HepG2 (cell line): ENCODE results near the gene RNASE9. TPM values are rescaled to one million over a fixed set of nuclear protein-coding genes. Genes with fewer than 3 reads are reported as not detected.

ENCODE experiments used
- ATAC-seq: fragments of 200-7000 bp; cut with Tn5 transposase; 3 replicates; pipeline ENCODE4 v1.9.1; 2020; ENCODE audit warnings: mild to moderate bottlenecking, moderate library complexity
- BruUV-seq: library from RNA; stranded (reverse); fragments of 400-500 nt; replicated peaks from 2 replicates; lab custom pipeline; 2021; lab: Mats Ljungman, UMichigan
- CTCF ChIA-PET: fragments of 300-600 bp; formaldehyde crosslinking; extraction: SDS; loops from one replicate; lab custom pipeline; 2021; ENCODE audit warnings: low total read pairs, inconsistent platforms, low intra/inter-chr PET ratio; lab: Yijun Ruan, JAX
- POLR2A ChIA-PET: fragments of 350-600 bp; sonication (Branson Sonifier 250); formaldehyde crosslinking; loops from one replicate; lab custom pipeline; 2020; ENCODE audit warnings: antibody characterized with exemption, inconsistent platforms; lab: Yijun Ruan, JAX
- DNase-seq: peaks from one replicate; pipeline ENCODE4 v3.0.0-alpha.2; 2015; ENCODE audit warnings: low spot score
- FAIRE-seq: peaks from 3 replicates; lab custom pipeline; 2011; peaks lifted over from hg19 to GRCh38; lab: Jason Lieb, UNC
- H2AFZ ChIP-seq: one replicate; pipeline ENCODE4 v1.6.1; 2011; ENCODE audit warnings: low read length, inconsistent platforms
- H3K27ac ChIP-seq: fragments of 300-600 bp; 3 replicates; pipeline ENCODE4 v1.8.0; 2011; ENCODE audit warnings: mixed run types, mild to moderate bottlenecking, mixed read lengths, low read length, inconsistent platforms; ENCODE audit not compliant: insufficient read depth; ENCODE audit errors: extremely low read length
- H3K27me3 ChIP-seq, 2 experiments: fragments of 200-600 bp in 1 of 2; 2 replicates in 1 of 2; 3 replicates in 1 of 2; pipeline versions ENCODE4 v1.6.0 to v1.8.0; 2011; ENCODE audit warnings: low read length in 2 of 2, mild to moderate bottlenecking in 2 of 2, moderate library complexity in 2 of 2, inconsistent platforms in 1 of 2; ENCODE audit not compliant: insufficient read depth in 2 of 2, control insufficient read depth in 1 of 2
- H3K36me3 ChIP-seq, 2 experiments: fragments of 200-600 bp in 1 of 2; replicated peaks in 1 of 2; 2 replicates in 1 of 2; 3 replicates in 1 of 2; pipeline versions ENCODE4 v1.5.1 to v1.8.0; 2011; ENCODE audit warnings: low read length in 2 of 2, inconsistent platforms in 1 of 2; ENCODE audit not compliant: insufficient read depth in 2 of 2, control insufficient read depth in 1 of 2
- H3K4me1 ChIP-seq: 2 replicates; pipeline ENCODE4 v1.5.1; 2012; ENCODE audit warnings: low read length, inconsistent platforms; ENCODE audit not compliant: insufficient read depth
- H3K4me2 ChIP-seq: 2 replicates; pipeline ENCODE4 v1.6.0; 2011; ENCODE audit warnings: low read depth, low read length, inconsistent platforms
- H3K4me3 ChIP-seq, 3 experiments: fragments of 200-600 bp in 1 of 3; sonication (generic), shearing (Covaris generic) in 1 of 3; replicated peaks in 1 of 3; 2 replicates each; pipeline ENCODE4 v1.5.1; 2011 to 2016; ENCODE audit warnings: low read length in 3 of 3, inconsistent platforms in 2 of 3, low read depth in 2 of 3, mild to moderate bottlenecking in 2 of 3, control low read depth in 1 of 3, mixed read lengths in 1 of 3; ENCODE audit not compliant: insufficient read depth in 1 of 3
- H3K79me2 ChIP-seq: one replicate; pipeline ENCODE4 v1.6.1; 2011; ENCODE audit warnings: low read length, inconsistent platforms; ENCODE audit not compliant: insufficient read depth
- H3K9ac ChIP-seq: 2 replicates; pipeline ENCODE4 v1.6.0; 2011; ENCODE audit warnings: mild to moderate bottlenecking, low read depth, low read length, inconsistent platforms; ENCODE audit not compliant: insufficient read depth
- H3K9me3 ChIP-seq: 2 replicates; pipeline ENCODE4 v1.5.1; 2012; ENCODE audit warnings: mild to moderate bottlenecking, low read length
- H4K20me1 ChIP-seq: 2 replicates; pipeline ENCODE4 v1.6.0; 2011; ENCODE audit warnings: inconsistent platforms, mild to moderate bottlenecking, low read length, moderate library complexity; ENCODE audit not compliant: insufficient read depth
- NFAT5 ChIP-seq: sonication (generic); formaldehyde crosslinking; IDR thresholded peaks from 2 replicates; pipeline ENCODE4 v1.4.0; 2020; ENCODE audit warnings: missing genetic modification reagents
- RARA ChIP-seq: IDR thresholded peaks from 2 replicates; pipeline ENCODE4 v1.6.1; 2016; ENCODE audit warnings: missing genetic modification reagents, missing compliant biosample characterization
- ZNF34 ChIP-seq: sonication (generic); formaldehyde crosslinking; IDR thresholded peaks from 2 replicates; pipeline ENCODE4 v1.4.0; 2020; ENCODE audit warnings: mild to moderate bottlenecking, missing genetic modification reagents, borderline replicate concordance
- ZNF772 ChIP-seq: sonication (generic); formaldehyde crosslinking; IDR thresholded peaks from 2 replicates; pipeline ENCODE4 v1.5.0; 2020; ENCODE audit warnings: mild to moderate bottlenecking, missing genetic modification reagents
- WGBS: methylation state at CpG from one replicate; pipeline ENCODE4 v1.1.6; 2017; ENCODE audit warnings: low lambda C conversion rate; 5-methylcytosine and 5-hydroxymethylcytosine counted together
- in situ Hi-C: cut with HindIII; loops from 2 replicates; pipeline ENCODE4 v1.10.0; 2017; ENCODE audit warnings: low pct_unique_long_range_greater_than_20kb; ENCODE audit not compliant: extremely low pct_ligation_motif_present
- intact Hi-C: fragments of 100-400 bp; cut with micrococcal nuclease; formaldehyde crosslinking; loops from one replicate; pipeline ENCODE4 v1.10.0; 2022; ENCODE audit not compliant: unreplicated experiment
- polyA plus RNA-seq, 8 experiments: library from polyadenylated mRNA; depleted of rRNA in 3 of 8; stranded (reverse) in 7 of 8; unstranded in 1 of 8; fragments of >200 nt; fragmentation: Illumina TruSeq in 4 of 8; extraction: Trizol in 4 of 8; gene quantifications; 2 replicates each; pipeline versions ENCODE4 v1.2.1 to v1.2.3, GENCODE V29; 2011 to 2016; ENCODE audit warnings: low read depth in 4 of 8, missing spikeins in 1 of 8, mixed read lengths in 1 of 8; ENCODE audit not compliant: insufficient read depth in 1 of 8
- total RNA-seq, 5 experiments: library from RNA; depleted of rRNA; stranded (reverse); fragments of >200 nt; fragmentation: Illumina TruSeq; extraction: Trizol; gene quantifications; 2 replicates each; pipeline ENCODE4 v1.2.3, GENCODE V29; 2016; ENCODE audit warnings: low read depth in 1 of 5
- TF ChIP-seq, protein P1 (sequence below): sonication (generic); IDR thresholded peaks from 2 replicates; pipeline ENCODE4 v1.6.1; 2016; ENCODE audit warnings: low read depth, borderline replicate concordance

Gene RNASE9
- total and polyA plus RNA-seq, 2 of the 13 experiments (the other 11 are each of a cell fraction or from before 2014, with no cell fraction given): not detected

GRCh38 chr14:20529806-20530205 is 31.0 kb downstream of the RNASE9 start:
- ChIA-PET POLR2A (no interaction called here), CTCF (interaction anchor here (2.5 to 3.4 kb wide), 2 partner anchors 77 to 79 kb away, joined by 21 to 26 read pairs; no protein-coding TSS in a partner anchor)
- Histone ChIP-seq H3K4me2 (no peak overlapping the region), H3K27ac (no peak overlapping the region), H3K9ac (no peak overlapping the region), H3K9me3 (no peaks in the 10 kb centered on the region), H3K36me3 (no peaks in the 10 kb centered on the region), H3K4me1 (peaks cover 9% of the 10 kb centered on the region; the same call in 1 of the 2 replicates), H2AFZ (no peak overlapping the region), H4K20me1 (no peaks in the 10 kb centered on the region), H3K27me3 (no peaks in the 10 kb centered on the region; a peak in 2 of 5 replicates), H3K79me2 (no peaks in the 10 kb centered on the region), H3K4me3 (no peak overlapping the region)
- in situ Hi-C loops (loop anchor here (5.0 kb wide), 1 partner anchor 77 kb away; no protein-coding TSS in a partner anchor), intact Hi-C loops (loop anchor here (2.0 to 5.0 kb wide), 3 partner anchors 113 to 203 kb away; no protein-coding TSS in a partner anchor)
- WGBS: 27% methylated on average over 3 of the region's 3 CpGs
- no peak for FAIRE-seq
- BruUV-seq: no TSS peak
- TF ChIP-seq ZNF772 (CRISPR knock-in tag): no peak
- TF ChIP-seq, protein P1, sequence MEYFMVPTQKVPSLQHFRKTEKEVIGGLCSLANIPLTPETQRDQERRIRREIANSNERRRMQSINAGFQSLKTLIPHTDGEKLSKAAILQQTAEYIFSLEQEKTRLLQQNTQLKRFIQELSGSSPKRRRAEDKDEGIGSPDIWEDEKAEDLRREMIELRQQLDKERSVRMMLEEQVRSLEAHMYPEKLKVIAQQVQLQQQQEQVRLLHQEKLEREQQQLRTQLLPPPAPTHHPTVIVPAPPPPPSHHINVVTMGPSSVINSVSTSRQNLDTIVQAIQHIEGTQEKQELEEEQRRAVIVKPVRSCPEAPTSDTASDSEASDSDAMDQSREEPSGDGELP: no peak
- TF ChIP-seq RARA (CRISPR knock-in tag): no peak
- no peak for TF ChIP-seq NFAT5 (CRISPR knock-in tag)
- TF ChIP-seq ZNF34 (CRISPR knock-in tag): no peak
- no peak for DNase-seq
- ATAC-seq: no peak
